ENCODE results near the gene SGSM1. TPM values are rescaled to one million over a fixed set of nuclear protein-coding genes. Genes with fewer than 3 reads are reported as not detected.

Gene SGSM1
- total and polyA plus RNA-seq, 2 of the 4 experiments (the other 2 are of a cell fraction), result not detected

- in situ Hi-C loops (cut with MboI; ENCODE audit: low sequenced_read_pairs) (no loop called here), intact Hi-C loops (cut with micrococcal nuclease) (no loop called here), dilution Hi-C loops (cut with HindIII; ENCODE audit: low sequenced_read_pairs, unreplicated experiment) (no loop called here)
- H3K4me1 ChIP-seq (ENCODE audit: control insufficient read depth, insufficient read depth, low read length), result no peaks in the 10 kb centered on the region
- no TSS peak for BruUV-seq (replicated peaks)
- no peak overlapping the region for H3K27ac ChIP-seq (ENCODE audit: insufficient read depth, low read length)
- no peak overlapping the region for H3K4ac ChIP-seq (ENCODE audit: low read depth, low read length)
- H3K9me3 ChIP-seq (ENCODE audit: control insufficient read depth, insufficient read depth, low read length), result no peaks in the 10 kb centered on the region
- no peak overlapping the region for H2BK5ac ChIP-seq (ENCODE audit: low read depth, low read length, poor library complexity, severe bottlenecking)
- no peak overlapping the region for H2AK9ac ChIP-seq (replicated peaks; ENCODE audit: low read depth, low read length, poor library complexity)
- no peaks in the 10 kb centered on the region for H3K79me1 ChIP-seq (ENCODE audit: low read depth in 1 of 2, low read length in 2 of 2)
- H2AK5ac ChIP-seq (ENCODE audit: low read depth, low read length), result no peak overlapping the region
- H2BK20ac ChIP-seq (ENCODE audit: low read depth, low read length), result no peak overlapping the region
- no peak overlapping the region for H2AFZ ChIP-seq (replicated peaks; ENCODE audit: low read length, poor library complexity)
- ChIA-PET CTCF (interaction anchor here (0.7 kb wide), 1 partner anchor 79 kb away, joined by 6 read pairs; no protein-coding TSS in a partner anchor), POLR2A (ENCODE audit: unreplicated experiment) (no interaction called here)
- H4K20me1 ChIP-seq (ENCODE audit: insufficient read depth, low read length), result no peaks in the 10 kb centered on the region
- DNase-seq, result no peak
- H3K4me2 ChIP-seq (ENCODE audit: low read depth, low read length), result no peak overlapping the region
- H3K56ac ChIP-seq (ENCODE audit: extremely low read depth, insufficient read depth, low read length), result no peak overlapping the region
- H3K27me3 ChIP-seq (ENCODE audit: control insufficient read depth, insufficient read depth, low read length), result no peaks in the 10 kb centered on the region; the same call in 1 of the 2 replicates
- H3K36me3 ChIP-seq (ENCODE audit: control insufficient read depth, insufficient read depth, low read length), result no peaks in the 10 kb centered on the region
- H3K4me3 ChIP-seq (ENCODE audit: insufficient read depth, low read depth, low read length), result no peak overlapping the region
- H3K9me1 ChIP-seq (ENCODE audit: insufficient read depth, low read length), result no peaks in the 10 kb centered on the region
- 93% methylated on average over 2 of the region's 12 CpGs; no CpG with 5 or more reads in 1 of the 2 experiments for WGBS, 2 experiments (ENCODE audit: extremely low coverage in 2 of 2, insufficient read length in 1 of 2)
- H4K8ac ChIP-seq (ENCODE audit: low read depth in 2 of 2, low read length in 2 of 2), result no peak overlapping the region
- no peak overlapping the region for H2BK15ac ChIP-seq (ENCODE audit: low read depth, low read length)
- TF ChIP-seq ELK1 (IDR thresholded peaks at IDR 0.05; ENCODE audit: borderline replicate concordance, low read depth, low read length), result no peak
- TF ChIP-seq NFE2L2 (IDR thresholded peaks at IDR 0.05; ENCODE audit: low read depth, low read length), result no peak
- TF ChIP-seq MAFK (IDR thresholded peaks at IDR 0.05; ENCODE audit: low read depth, low read length), result no peak
- no peak for TF ChIP-seq FOS (IDR thresholded peaks at IDR 0.05; ENCODE audit: low read depth, low read length)
- no peak for TF ChIP-seq RFX5 (IDR thresholded peaks at IDR 0.05; ENCODE audit: low read depth, low read length)
- TF ChIP-seq CTCF (conservative IDR thresholded peaks at IDR 0.05; ENCODE audit: low read depth, low read length), result no peak
- no peak for TF ChIP-seq RCOR1 (IDR thresholded peaks at IDR 0.05; ENCODE audit: insufficient replicate concordance, low read length)
- no peak for TF ChIP-seq CHD1 (IDR thresholded peaks at IDR 0.05; ENCODE audit: low read depth, low read length)
- no peak for TF ChIP-seq USF2 (IDR thresholded peaks at IDR 0.05; ENCODE audit: low read depth, low read length)
- TF ChIP-seq RAD21 (IDR thresholded peaks at IDR 0.05; ENCODE audit: low read length), result no peak
- no peak for TF ChIP-seq BHLHE40 (IDR thresholded peaks at IDR 0.05; ENCODE audit: low read depth, low read length)
- no peak for TF ChIP-seq CEBPB (IDR thresholded peaks at IDR 0.05; ENCODE audit: low read depth, low read length)
- TF ChIP-seq MXI1 (IDR thresholded peaks at IDR 0.05; ENCODE audit: borderline replicate concordance, low read depth, low read length), result no peak
- no peak for TF ChIP-seq MAZ (IDR thresholded peaks at IDR 0.05; ENCODE audit: borderline replicate concordance, low read depth, low read length)
- TF ChIP-seq POLR2A (IDR thresholded peaks at IDR 0.05; ENCODE audit: low read depth, low read length), result no peak
- TF ChIP-seq SMC3 (IDR thresholded peaks at IDR 0.05; ENCODE audit: low read depth, low read length), result no peak
- H4K5ac ChIP-seq (ENCODE audit: low read depth, low read length), result no peak overlapping the region
- no peak overlapping the region for H4K91ac ChIP-seq (ENCODE audit: insufficient read depth, low read depth, low read length)
- no peak overlapping the region for H3K18ac ChIP-seq (ENCODE audit: low read depth, low read length)
- H2BK120ac ChIP-seq (ENCODE audit: low read depth, low read length), result no peak overlapping the region
- H3K23ac ChIP-seq (ENCODE audit: low read depth, low read length), result no peak overlapping the region
- no peak overlapping the region for H3K9ac ChIP-seq (ENCODE audit: low read depth, low read length)
- no peak overlapping the region for H3K14ac ChIP-seq (replicated peaks; ENCODE audit: low read depth, low read length)
- no peak for ATAC-seq (ENCODE audit: low read depth)
Observed at GRCh38 chr22:24969560-24970301, 163.7 kb downstream of the SGSM1 start.

Data from IMR-90 (cell line).